AG04449 (cell line): ENCODE measurements around the gene ARSD.

Experiments used
- CTCF ChIA-PET: fragments of 350-600 bp; formaldehyde crosslinking; extraction: SDS; loops from one replicate; lab custom pipeline; 2021; ENCODE audit warnings: antibody characterized with exemption; lab: Yijun Ruan, JAX
- POLR2A ChIA-PET: fragments of 400-600, 350-600 bp; formaldehyde crosslinking; extraction: SDS; loops from one replicate; lab custom pipeline; 2020; ENCODE audit warnings: antibody characterized with exemption, inconsistent platforms; lab: Yijun Ruan, JAX
- DNase-seq: peaks from one replicate; pipeline ENCODE4 v3.0.0-alpha.2; 2010; ENCODE audit warnings: low read depth, low spot score
- H3K4me3 ChIP-seq: 2 replicates; pipeline ENCODE4 v1.5.1; 2011; ENCODE audit warnings: low read depth, mild to moderate bottlenecking, control low read depth, low read length
- TF ChIP-seq, protein P1 (sequence below): IDR thresholded peaks from one replicate; pipeline ENCODE4 v1.5.1; 2011; ENCODE audit warnings: mild to moderate bottlenecking, moderate library complexity, low read length, control low read depth, inconsistent platforms; ENCODE audit not compliant: insufficient read depth; ENCODE audit errors: missing control alignments

ARSD gene

DNA sequence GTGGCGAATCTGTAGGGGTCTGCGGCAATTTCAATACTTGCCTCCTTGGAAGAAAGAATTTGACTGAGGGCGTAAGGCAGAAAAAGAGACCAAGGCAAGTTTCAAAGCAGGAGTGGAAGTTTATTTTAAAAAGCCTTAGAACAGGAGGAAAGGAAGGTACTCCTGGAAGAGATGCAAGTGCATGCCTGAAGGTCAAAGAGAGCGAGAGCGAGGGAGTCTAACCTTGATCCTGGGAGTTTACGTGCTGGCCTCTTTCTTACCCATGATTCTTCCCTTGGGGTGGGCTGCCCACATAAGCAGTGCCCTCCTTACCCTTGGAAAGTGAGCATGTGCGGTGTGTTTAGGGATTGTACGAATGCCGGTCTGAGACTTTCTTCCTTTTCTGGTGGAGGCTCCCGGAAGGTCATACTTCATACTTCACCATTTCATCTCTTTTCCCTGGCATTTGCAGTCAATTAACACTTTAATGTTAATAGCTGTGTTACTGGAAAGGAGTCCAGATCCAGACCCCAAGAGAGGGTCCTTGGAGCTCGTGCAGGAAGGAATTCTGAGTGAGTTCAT is 40.0 kb downstream of the ARSD start:
- peak overlapping the region; percentile 48 for H3K4me3 ChIP-seq
- POLR2A ChIA-PET: no interaction called here
- no peak for DNase-seq
- TF ChIP-seq, protein P1, sequence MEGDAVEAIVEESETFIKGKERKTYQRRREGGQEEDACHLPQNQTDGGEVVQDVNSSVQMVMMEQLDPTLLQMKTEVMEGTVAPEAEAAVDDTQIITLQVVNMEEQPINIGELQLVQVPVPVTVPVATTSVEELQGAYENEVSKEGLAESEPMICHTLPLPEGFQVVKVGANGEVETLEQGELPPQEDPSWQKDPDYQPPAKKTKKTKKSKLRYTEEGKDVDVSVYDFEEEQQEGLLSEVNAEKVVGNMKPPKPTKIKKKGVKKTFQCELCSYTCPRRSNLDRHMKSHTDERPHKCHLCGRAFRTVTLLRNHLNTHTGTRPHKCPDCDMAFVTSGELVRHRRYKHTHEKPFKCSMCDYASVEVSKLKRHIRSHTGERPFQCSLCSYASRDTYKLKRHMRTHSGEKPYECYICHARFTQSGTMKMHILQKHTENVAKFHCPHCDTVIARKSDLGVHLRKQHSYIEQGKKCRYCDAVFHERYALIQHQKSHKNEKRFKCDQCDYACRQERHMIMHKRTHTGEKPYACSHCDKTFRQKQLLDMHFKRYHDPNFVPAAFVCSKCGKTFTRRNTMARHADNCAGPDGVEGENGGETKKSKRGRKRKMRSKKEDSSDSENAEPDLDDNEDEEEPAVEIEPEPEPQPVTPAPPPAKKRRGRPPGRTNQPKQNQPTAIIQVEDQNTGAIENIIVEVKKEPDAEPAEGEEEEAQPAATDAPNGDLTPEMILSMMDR: no peak
- CTCF ChIA-PET: interaction anchor here (0.9 kb wide), 1 partner anchor 23 kb away, joined by 3 read pairs; no protein-coding TSS in a partner anchor

DNA sequence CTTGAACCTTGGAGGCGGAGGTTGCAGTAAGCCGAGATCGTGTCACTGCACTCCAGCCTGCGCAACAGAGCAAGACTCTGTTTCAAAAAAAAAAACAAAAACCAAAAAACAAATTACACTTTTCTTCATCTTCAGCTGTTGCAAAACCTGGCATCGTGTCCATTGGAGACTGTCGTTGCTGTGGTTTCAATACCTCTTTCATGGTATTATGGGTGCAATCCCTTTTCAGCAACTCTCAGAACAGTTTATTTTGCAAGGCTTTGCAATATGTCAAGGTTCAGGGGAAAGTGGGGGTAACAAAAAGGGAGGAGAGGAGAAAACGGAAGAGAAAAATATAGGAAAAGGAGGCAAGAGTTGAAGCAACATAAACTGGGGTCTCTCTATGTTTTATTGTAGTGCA is 40.8 kb downstream of the ARSD start:
- no peak overlapping the region for H3K4me3 ChIP-seq
- TF ChIP-seq, protein P1: no peak
- ChIA-PET POLR2A (no interaction called here), CTCF (no interaction called here)
- no peak for DNase-seq

DNA sequence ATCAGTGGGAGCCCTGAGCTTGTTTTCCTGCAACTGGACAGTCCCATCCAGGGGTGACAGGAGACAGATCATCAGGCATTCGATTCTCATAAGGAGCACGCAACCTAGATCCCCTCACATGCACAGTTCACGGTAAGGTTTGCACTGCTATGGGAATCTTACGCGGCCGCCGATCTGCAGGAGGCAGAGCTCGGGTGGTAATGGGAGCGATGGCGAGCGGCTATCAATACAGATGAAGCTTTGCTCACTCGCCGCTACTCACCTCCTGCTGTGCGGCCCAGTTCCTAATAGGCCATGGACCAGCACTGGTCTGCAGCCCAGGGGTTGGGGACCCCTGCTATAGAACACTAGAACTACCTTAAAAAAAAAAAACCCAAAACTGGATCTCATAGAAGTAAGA is 45.4 kb downstream of the ARSD start:
- H3K4me3 ChIP-seq: no peak overlapping the region
- TF ChIP-seq, protein P1: no peak
- ChIA-PET CTCF (no interaction called here), POLR2A (no interaction called here)
- DNase-seq: no peak

DNA sequence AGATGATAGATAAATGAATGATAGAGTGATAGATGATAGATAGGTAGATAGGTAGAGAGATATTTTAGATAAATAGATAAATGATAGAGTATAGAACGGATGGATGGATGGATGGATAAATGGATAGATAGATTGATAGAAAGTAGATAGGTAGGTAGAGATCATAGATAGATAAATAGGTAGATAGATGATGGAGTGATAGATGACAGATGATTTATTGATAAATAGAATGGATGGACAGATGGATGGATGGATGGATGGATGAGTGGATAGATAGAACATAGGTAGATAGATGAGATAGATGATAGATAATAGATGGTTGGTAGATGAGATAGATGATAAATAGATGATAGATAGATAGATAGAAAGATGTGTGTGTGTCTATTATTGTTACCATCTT is 49.5 kb downstream of the ARSD start:
- TF ChIP-seq, protein P1: no peak
- ChIA-PET POLR2A (no interaction called here), CTCF (no interaction called here)

DNA sequence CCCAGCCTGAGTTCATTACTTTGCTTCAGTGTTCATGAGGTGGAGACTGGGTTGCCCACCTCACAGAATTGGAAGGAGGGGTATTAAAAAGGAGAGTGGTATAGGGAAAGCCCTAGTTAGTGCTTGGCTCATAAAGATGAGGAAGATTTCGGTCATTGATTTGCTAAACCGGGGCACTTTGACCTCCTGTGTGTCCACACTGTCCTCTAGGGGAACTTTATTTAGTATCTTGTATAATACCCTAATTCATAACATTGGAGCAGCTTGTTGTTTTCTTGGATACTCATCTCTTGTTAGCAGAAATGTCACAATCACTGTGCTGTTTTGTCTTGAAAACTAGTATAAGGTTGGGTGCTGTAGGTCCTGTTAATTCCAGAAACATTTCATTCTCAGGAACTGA is 50.6 kb downstream of the ARSD start:
- TF ChIP-seq, protein P1: no peak
- POLR2A ChIA-PET: no interaction called here

More for the DNA sequence above, 49.5 kb downstream of the ARSD start:
- H3K4me3 ChIP-seq: no peak overlapping the region
- DNase-seq: no peak

DNA sequence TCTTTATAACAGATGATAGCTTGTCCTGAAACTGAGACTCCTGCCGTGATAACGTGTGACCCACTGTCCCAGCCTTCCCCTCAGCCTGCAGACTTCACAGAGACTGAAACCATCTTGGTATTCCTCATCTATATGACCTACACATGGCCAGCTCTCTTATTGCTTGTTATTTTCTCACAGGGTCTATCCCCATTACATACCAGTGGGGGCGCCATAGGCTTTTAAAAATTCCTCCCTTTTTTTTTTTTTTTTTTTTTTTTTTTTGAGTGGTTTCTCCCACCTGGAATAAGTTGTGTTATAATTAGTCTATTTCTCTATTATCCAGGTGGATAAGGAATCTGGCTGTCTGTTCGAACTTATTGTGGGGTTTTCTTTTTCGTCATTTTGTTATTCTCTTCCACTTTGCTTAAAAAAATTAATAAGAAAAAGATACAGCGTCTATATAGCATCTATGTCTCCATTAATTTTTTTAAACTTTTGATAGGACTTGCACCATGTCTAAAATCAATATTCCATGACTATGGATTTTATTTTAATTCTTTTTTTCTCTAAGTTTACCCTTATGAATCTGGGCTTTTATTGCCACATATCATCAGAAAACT is 53.2 kb downstream of the ARSD start:
- H3K4me3 ChIP-seq: no peak overlapping the region
- TF ChIP-seq, protein P1: no peak
- POLR2A ChIA-PET: no interaction called here
- CTCF ChIA-PET: interaction anchor here (0.8 to 1.4 kb wide), 5 partner anchors 10 to 761 kb away, joined by 3 read pairs; no protein-coding TSS in a partner anchor
- no peak for DNase-seq

More for the DNA sequence above, 50.6 kb downstream of the ARSD start:
- CTCF ChIA-PET: interaction anchor here (1.5 kb wide), 1 partner anchor 12 kb away, joined by 4 read pairs; no protein-coding TSS in a partner anchor
- no peak overlapping the region for H3K4me3 ChIP-seq
- no peak for DNase-seq
